ENCODE data around the gene FKBP11.
"Not testable (repeated sequence)": the region's sequence is repeated elsewhere in the genome, so short reads cannot be mapped to it uniquely, and the experiment has no call there.

Gene FKBP11

DNA sequence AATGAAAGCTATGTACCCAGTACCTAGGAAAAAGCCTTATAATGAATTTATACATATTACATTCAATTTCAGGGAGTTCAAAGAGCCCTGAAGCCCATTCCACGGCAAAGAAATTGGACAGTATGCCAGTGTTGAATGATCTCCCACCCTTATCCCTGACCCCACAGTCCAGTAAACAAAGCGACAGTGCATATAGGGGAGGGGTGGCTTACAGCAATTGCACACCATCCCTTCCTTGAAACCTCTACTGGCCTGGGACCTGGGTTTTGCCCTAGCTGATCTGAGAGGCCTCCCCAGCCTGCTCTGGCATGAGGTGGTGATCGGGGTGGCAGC, 42.4 kb downstream of the FKBP11 start:
- Histone ChIP-seq H3K36me3 (ENCODE audit: insufficient read depth, low read length) (no peaks in the 10 kb centered on the region), H3K27me3 (ENCODE audit: insufficient read depth, low read length) (no peaks in the 10 kb centered on the region), H3K9me3 (ENCODE audit: low read length) (no peaks in the 10 kb centered on the region), H3K4me1 (ENCODE audit: insufficient read depth, low read length) (peaks cover 28% of the 10 kb centered on the region), H3K4me3 (ENCODE audit: low read length) (no peak overlapping the region), H2AFZ (ENCODE audit: low read depth, low read length) (no peak overlapping the region)

DNA sequence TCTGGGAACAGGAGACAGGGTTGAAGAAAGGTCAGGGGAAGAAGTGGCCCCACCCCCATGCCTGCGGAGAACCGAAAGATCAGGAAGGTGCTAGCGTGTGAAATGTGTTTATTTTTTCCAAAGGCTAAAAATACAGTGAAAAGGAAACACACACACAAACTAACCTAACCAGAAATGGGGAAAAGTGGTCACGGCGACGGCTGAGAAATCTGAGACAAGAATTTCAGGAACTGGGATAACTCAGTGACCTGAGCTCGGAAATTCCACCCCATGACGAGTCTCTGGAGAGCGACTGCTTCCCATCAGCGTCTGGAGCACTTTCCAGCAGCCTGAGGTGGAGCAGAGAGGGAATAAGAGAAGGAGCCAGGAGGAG, 43.0 kb downstream of the FKBP11 start:
- Histone ChIP-seq H3K4me1 (ENCODE audit: insufficient read depth, low read length) (peaks cover 28% of the 10 kb centered on the region), H2AFZ (ENCODE audit: low read depth, low read length) (no peak overlapping the region), H3K27me3 (ENCODE audit: insufficient read depth, low read length) (no peaks in the 10 kb centered on the region), H3K9me3 (ENCODE audit: low read length) (no peaks in the 10 kb centered on the region), H3K36me3 (ENCODE audit: insufficient read depth, low read length) (no peaks in the 10 kb centered on the region), H3K4me3 (ENCODE audit: low read length) (no peak overlapping the region)

DNA sequence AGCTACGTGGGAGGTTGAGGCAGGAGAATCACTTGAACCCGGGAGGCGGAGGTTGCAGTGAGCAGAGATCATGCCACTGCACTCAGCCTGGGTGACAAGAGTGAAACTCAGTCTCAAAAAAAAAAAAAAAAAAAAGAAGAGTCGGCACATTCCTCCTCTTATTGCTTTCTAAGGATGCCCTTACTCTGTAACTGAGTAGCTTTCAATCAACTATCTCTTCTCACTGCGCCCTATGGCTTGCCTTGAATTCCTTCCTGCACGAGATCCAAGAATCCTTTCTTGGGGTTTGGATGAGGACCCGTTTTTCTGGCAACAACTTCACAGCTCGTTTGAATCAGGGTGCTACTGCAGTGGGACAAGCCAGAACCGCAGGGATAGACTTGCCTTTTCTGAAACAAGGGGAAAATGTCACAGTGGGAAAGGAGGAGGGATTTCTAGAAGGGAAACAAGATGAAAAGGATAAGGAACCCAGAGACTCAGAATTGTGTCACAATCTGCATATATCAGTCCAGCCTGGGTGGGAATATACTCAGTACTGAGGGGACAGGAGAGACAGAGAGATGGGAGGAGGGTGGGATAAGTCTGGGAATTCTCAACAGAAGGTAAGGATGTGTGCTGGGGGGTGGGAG, 43.5 kb downstream of the FKBP11 start:
- Histone ChIP-seq H3K4me1 (ENCODE audit: insufficient read depth, low read length) (peaks cover 28% of the 10 kb centered on the region), H3K4me3 (ENCODE audit: low read length) (no peak overlapping the region), H3K27me3 (ENCODE audit: insufficient read depth, low read length) (no peaks in the 10 kb centered on the region)

DNA sequence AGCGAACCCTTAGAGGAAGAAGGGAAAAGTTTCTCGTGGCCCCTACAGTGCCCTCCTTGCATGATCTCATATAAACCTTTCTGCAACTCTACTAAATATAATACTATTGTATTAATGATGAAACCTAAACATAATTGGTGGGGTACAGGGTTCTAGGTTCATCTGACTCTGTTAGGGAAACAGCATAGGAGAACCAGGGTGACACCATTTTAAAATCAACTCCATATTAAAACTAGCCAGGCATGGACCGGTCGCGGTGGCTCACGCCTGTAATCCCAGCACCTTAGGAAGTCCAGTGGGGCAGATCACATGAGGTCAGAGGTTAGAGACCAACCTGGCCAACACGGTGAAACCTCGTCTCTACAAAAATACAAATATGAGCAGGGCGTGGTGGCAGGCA, 44.6 kb downstream of the FKBP11 start:
- no peak overlapping the region for H2AFZ ChIP-seq (ENCODE audit: low read depth, low read length)
- H3K4me1 ChIP-seq (ENCODE audit: insufficient read depth, low read length), result peaks cover 28% of the 10 kb centered on the region
- no peaks in the 10 kb centered on the region for H3K27me3 ChIP-seq (ENCODE audit: insufficient read depth, low read length)
- no peaks in the 10 kb centered on the region for H3K36me3 ChIP-seq (ENCODE audit: insufficient read depth, low read length)
- no peaks in the 10 kb centered on the region for H3K9me3 ChIP-seq (ENCODE audit: low read length)
- H3K4me3 ChIP-seq (ENCODE audit: low read length), result no peak overlapping the region

More for the DNA sequence above, 43.5 kb downstream of the FKBP11 start:
- Histone ChIP-seq H3K36me3 (ENCODE audit: insufficient read depth, low read length) (no peaks in the 10 kb centered on the region), H3K9me3 (ENCODE audit: low read length) (no peaks in the 10 kb centered on the region), H2AFZ (ENCODE audit: low read depth, low read length) (no peak overlapping the region)

DNA sequence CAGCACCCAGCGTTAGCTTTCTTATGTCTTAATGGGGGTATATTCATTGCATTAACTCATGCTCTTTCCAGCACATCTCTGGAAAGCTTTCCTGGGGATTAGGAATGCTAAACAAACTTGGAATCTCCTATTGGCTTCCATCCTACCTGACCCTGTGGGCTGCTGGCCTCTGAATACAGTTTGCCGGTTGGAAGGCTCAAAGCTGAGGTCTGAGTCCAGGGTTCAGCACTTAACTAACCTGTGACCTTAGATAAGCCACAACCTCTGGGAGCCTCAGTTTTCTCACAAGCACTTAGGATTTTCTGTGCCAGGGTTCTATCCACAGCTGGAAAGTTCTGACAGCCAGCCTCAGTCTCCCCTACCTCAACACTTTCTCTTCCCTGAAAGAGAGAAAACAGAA, 46.7 kb downstream of the FKBP11 start:
- Histone ChIP-seq H3K4me1 (ENCODE audit: insufficient read depth, low read length) (peaks cover 19% of the 10 kb centered on the region), H2AFZ (ENCODE audit: low read depth, low read length) (no peak overlapping the region), H3K36me3 (ENCODE audit: insufficient read depth, low read length) (no peaks in the 10 kb centered on the region), H3K27me3 (ENCODE audit: insufficient read depth, low read length) (no peaks in the 10 kb centered on the region), H3K9me3 (ENCODE audit: low read length) (no peaks in the 10 kb centered on the region), H3K4me3 (ENCODE audit: low read length) (no peak overlapping the region)

DNA sequence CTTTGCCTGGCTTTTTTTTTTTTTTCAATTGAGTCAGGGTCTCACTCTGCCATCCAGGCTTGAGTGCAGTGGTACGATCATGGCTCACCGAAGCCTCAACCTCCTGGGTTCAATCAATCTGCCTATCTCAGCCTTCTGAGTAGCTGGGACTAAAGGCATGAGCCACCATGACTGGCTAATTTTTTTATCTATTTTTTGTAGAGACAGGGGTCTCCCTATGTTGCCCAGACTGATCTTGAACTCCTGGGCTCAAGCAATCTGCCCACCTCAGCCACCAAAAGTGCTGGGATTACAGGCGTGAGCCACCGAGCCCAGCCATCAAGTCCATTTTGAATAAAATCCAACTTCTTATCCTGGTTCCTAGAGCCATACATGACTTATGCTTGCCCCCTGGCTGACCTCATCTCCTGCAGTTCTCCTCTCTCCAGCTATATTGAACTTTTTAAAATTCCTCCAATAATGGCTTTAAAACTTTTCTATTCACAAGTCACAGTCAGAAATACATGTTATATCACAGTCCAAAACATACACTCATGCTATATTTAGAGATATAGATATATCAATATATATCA, 49.3 kb downstream of the FKBP11 start:
- H3K27me3 ChIP-seq (ENCODE audit: insufficient read depth, low read length), result no peaks in the 10 kb centered on the region
- no peaks in the 10 kb centered on the region for H3K4me1 ChIP-seq (ENCODE audit: insufficient read depth, low read length)
- no peak overlapping the region for H2AFZ ChIP-seq (ENCODE audit: low read depth, low read length)
- H3K36me3 ChIP-seq (ENCODE audit: insufficient read depth, low read length), result no peaks in the 10 kb centered on the region
- H3K9me3 ChIP-seq (ENCODE audit: low read length), result no peaks in the 10 kb centered on the region
- no peak overlapping the region for H3K4me3 ChIP-seq (ENCODE audit: low read length)

DNA sequence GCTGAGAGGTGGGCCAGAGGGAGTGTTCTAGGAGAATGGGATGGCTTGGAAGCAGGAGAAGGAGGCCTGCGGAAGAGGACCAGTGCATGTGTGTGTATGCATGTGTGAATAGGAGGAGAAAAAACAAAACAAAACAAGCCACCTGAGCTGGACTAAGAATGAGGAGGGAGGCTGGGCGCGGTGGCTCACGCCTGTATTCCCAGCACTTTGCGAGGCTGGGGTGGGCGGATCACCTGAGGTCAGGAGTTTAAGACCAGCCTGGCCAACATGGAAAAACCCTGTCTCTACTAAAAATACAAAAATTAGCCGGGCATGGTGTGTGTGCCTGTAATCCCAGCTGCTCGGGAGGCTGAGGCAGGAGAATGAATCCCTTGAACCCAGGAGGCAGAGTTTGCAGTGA, 51.8 kb downstream of the FKBP11 start:
- H3K36me3 ChIP-seq (ENCODE audit: insufficient read depth, low read length); H3K27me3 ChIP-seq (ENCODE audit: insufficient read depth, low read length); H2AFZ ChIP-seq (ENCODE audit: low read depth, low read length); H3K9me3 ChIP-seq (ENCODE audit: low read length); H3K4me1 ChIP-seq (ENCODE audit: insufficient read depth, low read length); H3K4me3 ChIP-seq (ENCODE audit: low read length): not testable (repeated sequence)

DNA sequence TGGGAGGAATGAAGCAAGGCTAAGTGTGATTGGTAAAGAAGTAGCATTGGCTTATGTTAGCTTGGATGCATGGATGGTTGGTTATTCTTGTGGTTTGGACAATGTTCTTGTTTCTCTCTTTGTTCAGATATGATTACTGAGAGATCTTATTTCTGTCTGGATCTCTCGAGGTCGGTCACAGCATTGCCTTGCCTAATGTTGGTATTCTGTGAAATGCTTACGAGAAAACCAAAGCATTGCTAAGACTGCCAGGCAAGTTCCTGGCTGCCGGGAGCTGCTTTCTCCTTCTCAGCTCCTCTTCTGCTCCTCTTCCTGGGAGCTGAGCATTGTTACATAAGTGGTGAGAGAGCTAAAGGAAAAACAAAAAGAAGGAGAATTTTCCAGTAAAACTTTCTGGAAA, 52.2 kb downstream of the FKBP11 start:
- H3K4me3 ChIP-seq (ENCODE audit: low read length), result no peak overlapping the region
- H2AFZ ChIP-seq (ENCODE audit: low read depth, low read length), result no peak overlapping the region
- H3K4me1 ChIP-seq (ENCODE audit: insufficient read depth, low read length), result no peaks in the 10 kb centered on the region
- H3K27me3 ChIP-seq (ENCODE audit: insufficient read depth, low read length), result no peaks in the 10 kb centered on the region
- no peaks in the 10 kb centered on the region for H3K36me3 ChIP-seq (ENCODE audit: insufficient read depth, low read length)
- no peaks in the 10 kb centered on the region for H3K9me3 ChIP-seq (ENCODE audit: low read length)
